ENCODE measurements around the gene C16orf86.

GRCh38 chr16:67657751-67658518 lies 8.7 kb upstream of the C16orf86 start:
- TF ChIP-seq POLR2A (IDR thresholded peaks at IDR 0.05; ENCODE audit: low read length), result no peak
- no peak for TF ChIP-seq GATA1 (IDR thresholded peaks at IDR 0.05; ENCODE audit: low read depth, low read length)

All from erythroblast (primary cell).